Nephron (organoid): Measurements from ENCODE around the gene HAX1.
"Not testable (repeated sequence)": the region's sequence is repeated elsewhere in the genome, so short reads cannot be mapped to it uniquely, and the experiment has no call there.

Source experiments
- H3K27ac Mint-ChIP-seq, 3 experiments: 2 replicates each; pipeline ENCODE4 v1.8.0; 2020; ENCODE audit warnings: mixed read lengths in 3 of 3, mild to moderate bottlenecking in 2 of 3, moderate library complexity in 1 of 3
- H3K27me3 Mint-ChIP-seq: 2 replicates; pipeline ENCODE4 v1.8.0; 2021; ENCODE audit warnings: low read depth, mild to moderate bottlenecking, moderate library complexity, mixed read lengths
- H3K36me3 Mint-ChIP-seq: 2 replicates; pipeline ENCODE4 v1.8.0; 2020; ENCODE audit warnings: low read depth, mixed read lengths
- H3K4me1 Mint-ChIP-seq: 2 replicates; pipeline ENCODE4 v1.8.0; 2020; ENCODE audit warnings: mixed read lengths
- H3K4me3 Mint-ChIP-seq, 3 experiments: 2 replicates each; pipeline ENCODE4 v1.8.0; 2020; ENCODE audit warnings: mild to moderate bottlenecking in 3 of 3, mixed read lengths in 3 of 3, moderate library complexity in 2 of 3
- H3K9me3 Mint-ChIP-seq: 2 replicates; pipeline ENCODE4 v1.8.0; 2020; ENCODE audit warnings: mixed read lengths
- TF ChIP-seq, protein P1 (sequence below), 3 experiments: fragments of 200-600 bp; sonication (generic); IDR thresholded peaks; one replicate each; pipeline ENCODE4 v1.5.0; 2021; ENCODE audit warnings: antibody characterized with exemption in 3 of 3; ENCODE audit not compliant: unreplicated experiment in 3 of 3

HAX1 gene

DNA sequence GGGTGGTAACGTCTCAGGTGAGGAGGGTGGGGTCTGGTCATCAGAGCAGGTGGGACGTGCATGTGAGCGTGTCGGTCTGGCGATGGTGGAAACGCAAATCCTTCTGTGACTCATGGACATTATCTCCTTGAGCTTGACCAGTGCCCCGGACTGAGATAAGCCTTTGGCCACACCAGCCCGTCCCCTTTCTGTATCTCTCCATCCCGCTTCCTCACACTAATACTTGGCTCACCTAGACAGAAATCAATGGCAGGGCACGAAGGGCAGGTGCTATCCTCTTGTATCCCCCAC, 40.6 kb downstream of the HAX1 start:
- no peak overlapping the region for H3K27ac Mint-ChIP-seq
- no peaks in the 10 kb centered on the region for H3K4me1 Mint-ChIP-seq
- peaks cover 5% of the 10 kb centered on the region for H3K27me3 Mint-ChIP-seq
- H3K4me3 Mint-ChIP-seq = no peak overlapping the region
- H3K9me3 Mint-ChIP-seq = peaks cover 12% of the 10 kb centered on the region
- H3K36me3 Mint-ChIP-seq = no peaks in the 10 kb centered on the region
- TF ChIP-seq, protein P1, sequence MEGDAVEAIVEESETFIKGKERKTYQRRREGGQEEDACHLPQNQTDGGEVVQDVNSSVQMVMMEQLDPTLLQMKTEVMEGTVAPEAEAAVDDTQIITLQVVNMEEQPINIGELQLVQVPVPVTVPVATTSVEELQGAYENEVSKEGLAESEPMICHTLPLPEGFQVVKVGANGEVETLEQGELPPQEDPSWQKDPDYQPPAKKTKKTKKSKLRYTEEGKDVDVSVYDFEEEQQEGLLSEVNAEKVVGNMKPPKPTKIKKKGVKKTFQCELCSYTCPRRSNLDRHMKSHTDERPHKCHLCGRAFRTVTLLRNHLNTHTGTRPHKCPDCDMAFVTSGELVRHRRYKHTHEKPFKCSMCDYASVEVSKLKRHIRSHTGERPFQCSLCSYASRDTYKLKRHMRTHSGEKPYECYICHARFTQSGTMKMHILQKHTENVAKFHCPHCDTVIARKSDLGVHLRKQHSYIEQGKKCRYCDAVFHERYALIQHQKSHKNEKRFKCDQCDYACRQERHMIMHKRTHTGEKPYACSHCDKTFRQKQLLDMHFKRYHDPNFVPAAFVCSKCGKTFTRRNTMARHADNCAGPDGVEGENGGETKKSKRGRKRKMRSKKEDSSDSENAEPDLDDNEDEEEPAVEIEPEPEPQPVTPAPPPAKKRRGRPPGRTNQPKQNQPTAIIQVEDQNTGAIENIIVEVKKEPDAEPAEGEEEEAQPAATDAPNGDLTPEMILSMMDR (IDR thresholded peaks at IDR 0.05; ENCODE audit: unreplicated experiment in 3 of 3) = no peak

DNA sequence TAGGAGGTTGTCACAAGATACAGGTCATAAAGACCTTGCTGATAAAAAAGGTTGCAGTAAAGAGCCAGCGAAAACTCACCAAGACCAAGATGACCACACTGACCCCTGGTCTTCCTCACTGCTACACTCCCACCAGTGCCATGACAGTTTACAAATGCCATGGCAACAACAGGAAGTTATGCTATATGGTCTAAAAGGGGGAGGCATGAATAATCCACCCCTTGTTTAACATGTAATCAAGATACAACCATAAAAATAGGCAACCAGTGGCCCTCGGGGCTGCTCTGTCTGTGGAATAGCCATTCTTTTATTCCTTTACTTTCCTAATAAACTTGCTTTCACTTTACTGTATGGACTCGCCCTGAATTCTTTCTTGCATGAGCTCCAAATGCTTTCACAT, 41.8 kb downstream of the HAX1 start:
- H3K27me3 Mint-ChIP-seq, H3K4me1 Mint-ChIP-seq, H3K4me3 Mint-ChIP-seq, H3K36me3 Mint-ChIP-seq, H3K27ac Mint-ChIP-seq: not testable (repeated sequence)
- peaks cover 12% of the 10 kb centered on the region for H3K9me3 Mint-ChIP-seq

DNA sequence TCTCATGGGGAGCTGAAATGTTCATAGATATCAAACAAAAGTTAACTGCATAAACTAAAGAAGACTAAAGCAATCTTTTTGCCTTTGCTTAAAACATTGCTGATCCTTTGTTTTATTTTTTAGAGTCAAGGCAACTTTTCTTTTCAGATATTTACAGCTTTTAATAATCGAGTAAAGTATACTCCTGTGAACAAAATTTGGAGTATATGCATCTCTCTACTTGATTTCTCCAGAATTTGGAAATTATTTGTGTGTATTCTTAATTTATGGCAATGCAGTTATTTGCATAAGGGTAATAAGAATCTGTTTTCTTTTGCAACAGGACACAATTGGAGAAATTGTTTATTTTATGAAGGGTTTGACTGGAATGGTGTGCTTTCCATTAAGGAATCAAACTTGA, 44.3 kb downstream of the HAX1 start:
- no peak overlapping the region for H3K4me3 Mint-ChIP-seq
- H3K27me3 Mint-ChIP-seq = peaks cover 12% of the 10 kb centered on the region
- H3K27ac Mint-ChIP-seq = no peak overlapping the region
- TF ChIP-seq, protein P1 (IDR thresholded peaks at IDR 0.05; ENCODE audit: unreplicated experiment in 3 of 3) = no peak
- H3K9me3 Mint-ChIP-seq = peaks cover 11% of the 10 kb centered on the region
- no peaks in the 10 kb centered on the region for H3K4me1 Mint-ChIP-seq
- no peaks in the 10 kb centered on the region for H3K36me3 Mint-ChIP-seq

DNA sequence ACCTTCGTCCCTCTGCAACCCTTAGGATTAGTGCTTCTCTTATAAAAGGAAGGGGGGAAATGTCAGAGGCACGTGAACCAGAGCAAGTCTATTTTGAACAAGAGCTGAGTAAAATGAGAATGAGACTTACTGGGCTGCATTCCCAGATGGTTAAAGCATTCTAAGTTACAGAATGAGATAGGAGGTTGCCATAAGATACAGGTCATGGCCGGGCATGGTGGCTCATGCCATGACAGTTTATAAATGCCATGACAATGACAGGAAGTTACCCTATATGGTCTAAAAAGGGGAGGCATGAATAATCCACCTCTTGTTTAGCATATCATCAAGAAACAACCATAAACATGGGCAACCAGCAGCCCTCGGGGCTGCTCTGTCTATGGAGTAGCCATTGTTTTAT, 46.0 kb downstream of the HAX1 start:
- TF ChIP-seq, protein P1 (IDR thresholded peaks at IDR 0.05; ENCODE audit: unreplicated experiment in 3 of 3) = no peak
- H3K27me3 Mint-ChIP-seq = peaks cover 18% of the 10 kb centered on the region
- no peaks in the 10 kb centered on the region for H3K4me1 Mint-ChIP-seq
- H3K27ac Mint-ChIP-seq = no peak overlapping the region
- H3K9me3 Mint-ChIP-seq = peaks cover 11% of the 10 kb centered on the region
- H3K4me3 Mint-ChIP-seq = no peak overlapping the region
- H3K36me3 Mint-ChIP-seq = no peaks in the 10 kb centered on the region

DNA sequence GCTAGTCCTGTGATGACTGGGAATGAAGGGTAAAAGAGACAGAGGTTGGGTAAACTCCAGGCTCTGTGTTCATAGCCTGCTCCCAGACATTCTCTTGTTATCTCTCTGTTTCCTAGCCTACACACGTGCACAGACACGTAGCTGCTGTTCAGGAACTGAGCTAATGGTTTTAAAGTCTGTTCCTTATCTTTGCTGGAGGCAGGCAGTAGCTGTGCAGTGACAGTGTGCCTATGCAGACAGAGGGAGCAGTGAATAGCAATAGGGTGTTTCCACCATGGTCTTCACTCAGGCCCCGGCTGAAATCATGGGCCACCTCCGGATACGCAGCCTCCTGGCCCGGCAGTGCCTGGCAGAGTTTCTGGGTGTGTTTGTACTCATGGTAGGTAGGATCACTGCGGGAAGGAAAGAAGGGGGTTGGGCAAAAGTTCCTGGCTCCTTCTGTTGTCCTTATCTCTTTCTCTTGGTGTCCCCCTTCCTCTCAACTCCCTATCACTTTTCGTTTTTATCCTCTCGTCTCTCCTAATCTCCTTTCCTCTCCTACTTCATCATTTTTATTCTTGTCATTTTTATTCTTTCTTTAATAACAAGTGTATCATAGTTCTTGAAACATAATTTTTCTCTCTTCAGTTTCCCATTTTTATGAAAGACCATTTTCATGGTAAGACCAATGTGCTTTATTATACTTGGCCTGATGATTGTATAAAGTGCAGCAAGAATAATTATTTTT, 48.6 kb downstream of the HAX1 start, which contains the start of gene AQP10:
AQP10 (plus strand) TSS at position 212 of the 727 bp plus-strand sequence; CDS start at position 275, 63 bp downstream.
- Mint-ChIP-seq H3K4me3 (no peak within 1 kb of the TSS), H3K9me3 (peaks cover 11% of the 10 kb centered on the region), H3K27ac (no peak within 1 kb of the TSS), H3K4me1 (peaks cover 3% of the 10 kb centered on the region), H3K27me3 (peaks cover 26% of the 10 kb centered on the region), H3K36me3 (no peaks in the 10 kb centered on the region)
- TF ChIP-seq, protein P1 (IDR thresholded peaks at IDR 0.05; ENCODE audit: unreplicated experiment in 3 of 3) = no peak

DNA sequence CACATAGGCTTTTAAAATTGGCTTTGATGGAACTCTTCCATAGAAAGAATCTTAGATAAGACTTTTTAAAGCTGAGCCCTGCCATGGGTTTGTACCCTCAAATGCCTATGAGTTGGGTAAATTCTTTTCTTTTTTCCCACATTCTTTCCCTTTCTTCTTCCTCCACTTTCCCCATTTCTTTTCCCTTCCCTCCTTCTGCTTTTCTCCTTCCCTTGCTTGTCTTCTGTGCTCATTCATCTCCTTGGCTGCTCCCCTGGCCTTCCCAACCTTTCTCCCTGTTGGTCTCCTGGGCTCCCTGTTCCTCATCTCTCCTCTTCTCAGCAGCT, 49.1 kb downstream of the HAX1 start:
- Mint-ChIP-seq H3K27me3 (peaks cover 26% of the 10 kb centered on the region), H3K9me3 (peaks cover 11% of the 10 kb centered on the region)
- not testable (repeated sequence) for H3K36me3 Mint-ChIP-seq, H3K27ac Mint-ChIP-seq, H3K4me3 Mint-ChIP-seq, H3K4me1 Mint-ChIP-seq

DNA sequence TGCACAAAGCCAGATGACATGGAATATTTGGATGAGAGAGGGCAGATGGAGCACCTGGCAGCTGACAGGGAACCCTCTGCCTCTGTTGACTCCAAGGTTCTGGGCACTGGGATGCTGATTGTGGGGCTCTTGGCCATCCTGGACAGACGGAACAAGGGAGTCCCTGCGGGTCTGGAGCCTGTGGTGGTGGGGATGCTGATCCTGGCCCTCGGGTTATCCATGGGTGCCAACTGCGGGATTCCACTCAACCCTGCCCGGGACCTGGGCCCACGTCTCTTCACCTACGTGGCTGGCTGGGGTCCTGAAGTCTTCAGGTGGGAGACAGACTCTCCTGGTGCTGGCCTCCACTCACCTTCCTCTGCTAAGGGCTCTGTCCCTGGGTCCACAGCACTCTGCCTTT, 51.1 kb downstream of the HAX1 start:
- TF ChIP-seq, protein P1 (IDR thresholded peaks at IDR 0.05; ENCODE audit: unreplicated experiment in 3 of 3) = no peak
- Mint-ChIP-seq H3K4me1 (peaks cover 24% of the 10 kb centered on the region), H3K36me3 (no peaks in the 10 kb centered on the region), H3K9me3 (no peaks in the 10 kb centered on the region), H3K4me3 (peak overlapping the region; percentile 15 to 93 (median 23)), H3K27me3 (peaks cover 21% of the 10 kb centered on the region), H3K27ac (no peak overlapping the region)
